ENCODE measurements around the gene CD302.
"Not testable (repeated sequence)": the region's sequence is repeated elsewhere in the genome, so short reads cannot be mapped to it uniquely, and the experiment has no call there.

The CD302 gene

DNA sequence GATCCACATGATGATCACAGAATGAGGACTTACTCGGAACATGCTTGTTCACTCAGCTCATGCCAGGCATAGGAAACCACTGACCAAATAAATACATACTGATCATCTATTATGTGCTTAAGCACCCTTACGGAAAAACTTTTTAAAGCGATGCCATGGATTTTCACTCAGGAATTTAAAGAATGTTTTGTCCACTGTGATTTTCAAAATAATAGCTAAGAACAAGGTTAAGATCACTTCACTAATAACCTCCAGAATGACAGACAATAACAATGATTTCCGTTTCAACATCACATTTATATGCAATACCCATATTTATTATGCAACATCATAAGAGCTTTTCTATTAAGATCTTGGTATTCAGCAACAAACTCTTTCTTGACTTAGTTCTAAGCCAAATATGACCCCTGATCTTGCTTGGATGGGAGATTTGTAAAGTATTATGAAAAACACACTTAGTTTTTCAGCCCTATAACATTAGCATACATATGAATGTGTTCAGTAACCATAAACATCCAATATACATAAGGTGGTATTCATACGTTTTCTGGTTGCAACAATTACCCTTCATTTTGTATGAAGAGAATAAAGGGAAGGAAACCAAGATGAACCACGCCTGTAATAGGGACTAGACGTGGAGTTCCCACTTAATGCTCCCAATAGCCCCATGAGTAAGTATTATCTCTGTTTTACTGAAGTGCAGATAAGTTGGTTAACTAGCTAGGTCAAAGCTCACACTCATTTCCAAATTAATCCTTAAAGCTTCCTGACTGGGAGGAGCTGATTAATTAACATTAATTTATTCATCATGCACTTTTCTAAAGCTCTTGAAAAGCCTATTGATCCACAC is 1.9 kb downstream of the CD302 start:
- H3K4me3 ChIP-seq (ENCODE audit: low read length), result no peak overlapping the region
- no peak for DNase-seq (ENCODE audit: low read depth)
- TF ChIP-seq, protein P1, sequence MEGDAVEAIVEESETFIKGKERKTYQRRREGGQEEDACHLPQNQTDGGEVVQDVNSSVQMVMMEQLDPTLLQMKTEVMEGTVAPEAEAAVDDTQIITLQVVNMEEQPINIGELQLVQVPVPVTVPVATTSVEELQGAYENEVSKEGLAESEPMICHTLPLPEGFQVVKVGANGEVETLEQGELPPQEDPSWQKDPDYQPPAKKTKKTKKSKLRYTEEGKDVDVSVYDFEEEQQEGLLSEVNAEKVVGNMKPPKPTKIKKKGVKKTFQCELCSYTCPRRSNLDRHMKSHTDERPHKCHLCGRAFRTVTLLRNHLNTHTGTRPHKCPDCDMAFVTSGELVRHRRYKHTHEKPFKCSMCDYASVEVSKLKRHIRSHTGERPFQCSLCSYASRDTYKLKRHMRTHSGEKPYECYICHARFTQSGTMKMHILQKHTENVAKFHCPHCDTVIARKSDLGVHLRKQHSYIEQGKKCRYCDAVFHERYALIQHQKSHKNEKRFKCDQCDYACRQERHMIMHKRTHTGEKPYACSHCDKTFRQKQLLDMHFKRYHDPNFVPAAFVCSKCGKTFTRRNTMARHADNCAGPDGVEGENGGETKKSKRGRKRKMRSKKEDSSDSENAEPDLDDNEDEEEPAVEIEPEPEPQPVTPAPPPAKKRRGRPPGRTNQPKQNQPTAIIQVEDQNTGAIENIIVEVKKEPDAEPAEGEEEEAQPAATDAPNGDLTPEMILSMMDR (IDR thresholded peaks at IDR 0.05; ENCODE audit: insufficient read depth, low read depth, low read length, missing control alignments), result no peak

DNA sequence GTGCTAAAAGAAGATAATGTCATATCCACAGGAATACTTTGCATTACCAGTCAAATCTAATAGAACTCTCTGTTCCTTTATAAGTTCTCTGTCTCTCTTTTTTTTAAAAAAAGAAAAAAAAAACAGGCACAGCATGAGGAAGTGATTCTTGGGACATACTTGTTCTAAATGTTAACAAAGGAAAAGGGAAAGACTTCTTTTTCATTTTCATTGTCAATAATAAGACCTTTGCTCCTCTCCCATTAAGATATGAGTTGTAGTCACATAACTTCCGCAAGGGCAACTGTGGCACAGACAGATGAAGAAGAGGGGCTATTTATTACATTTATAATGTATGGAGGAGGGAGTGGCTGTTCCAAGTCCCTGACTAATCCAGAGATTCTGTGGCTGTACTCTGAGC is 4.7 kb downstream of the CD302 start:
- TF ChIP-seq, protein P1 (IDR thresholded peaks at IDR 0.05; ENCODE audit: insufficient read depth, low read depth, low read length, missing control alignments), result no peak
- no peak for DNase-seq (ENCODE audit: low read depth)
- no peak overlapping the region for H3K4me3 ChIP-seq (ENCODE audit: low read length)

DNA sequence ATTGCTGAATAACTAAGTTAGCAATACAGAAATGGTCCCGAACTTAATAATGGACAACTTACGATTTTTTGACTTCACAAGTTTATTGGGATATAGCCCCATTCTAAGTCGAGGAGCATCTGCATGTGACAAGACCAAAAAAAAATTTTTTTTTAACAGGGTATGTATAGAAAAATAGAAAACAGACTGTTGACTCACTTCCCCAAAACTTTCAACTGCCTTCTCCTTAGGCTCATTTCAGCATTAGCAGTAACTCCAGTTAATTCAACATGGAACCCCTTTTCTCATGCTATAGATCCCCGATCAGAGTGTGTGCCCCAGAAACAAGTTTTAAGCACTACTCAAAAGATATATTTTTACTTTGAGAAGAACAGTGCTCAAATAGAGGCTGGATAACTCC is 5.4 kb downstream of the CD302 start:
- TF ChIP-seq, protein P1 (IDR thresholded peaks at IDR 0.05; ENCODE audit: insufficient read depth, low read depth, low read length, missing control alignments), result no peak
- DNase-seq (ENCODE audit: low read depth), result no peak
- no peak overlapping the region for H3K4me3 ChIP-seq (ENCODE audit: low read length)

DNA sequence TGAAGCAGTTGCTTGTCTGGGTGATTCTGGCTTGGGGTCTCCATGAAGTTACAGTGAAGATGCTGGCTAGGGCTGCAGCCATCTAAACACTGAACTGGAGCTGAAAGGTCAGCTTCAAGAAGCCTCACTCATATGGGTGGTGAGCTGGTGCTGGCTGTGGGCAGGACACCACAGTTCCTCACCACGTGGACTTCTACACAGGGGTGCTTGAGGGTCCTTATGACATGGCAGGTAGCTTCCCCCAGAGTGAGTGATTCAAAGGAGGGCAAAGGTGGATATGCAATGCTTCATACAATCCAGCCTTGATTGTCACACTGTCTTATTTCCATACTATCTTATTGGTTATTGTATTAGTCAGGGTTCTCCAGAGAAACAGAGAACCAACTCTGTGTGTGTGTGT is 6.0 kb downstream of the CD302 start:
- TF ChIP-seq, protein P1 (IDR thresholded peaks at IDR 0.05; ENCODE audit: insufficient read depth, low read depth, low read length, missing control alignments), result no peak
- DNase-seq (ENCODE audit: low read depth), result no peak

DNA sequence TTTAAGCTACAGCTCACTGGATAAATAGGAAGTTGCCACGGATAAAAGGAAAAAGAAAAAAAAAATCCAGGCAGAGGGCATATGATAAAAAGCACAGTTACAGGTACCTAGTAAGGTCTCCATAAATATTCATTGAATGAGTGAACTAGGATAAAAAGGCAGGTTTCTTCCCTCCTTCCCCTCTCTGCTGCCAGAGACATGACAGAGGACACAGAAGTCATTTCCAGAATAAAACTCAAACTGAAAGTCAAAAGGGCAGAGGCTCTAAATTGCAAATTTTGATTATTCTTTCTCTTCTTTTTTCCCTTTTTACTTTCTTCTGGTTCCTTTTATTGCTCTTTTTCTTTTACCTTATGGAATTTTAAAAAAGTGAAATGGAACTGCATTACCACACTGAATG is 7.7 kb downstream of the CD302 start:
- H3K4me3 ChIP-seq (ENCODE audit: low read length), result no peak overlapping the region
- DNase-seq (ENCODE audit: low read depth), result no peak
- TF ChIP-seq, protein P1 (IDR thresholded peaks at IDR 0.05; ENCODE audit: insufficient read depth, low read depth, low read length, missing control alignments), result no peak

More for the DNA sequence above, 6.0 kb downstream of the CD302 start:
- no peak overlapping the region for H3K4me3 ChIP-seq (ENCODE audit: low read length)

DNA sequence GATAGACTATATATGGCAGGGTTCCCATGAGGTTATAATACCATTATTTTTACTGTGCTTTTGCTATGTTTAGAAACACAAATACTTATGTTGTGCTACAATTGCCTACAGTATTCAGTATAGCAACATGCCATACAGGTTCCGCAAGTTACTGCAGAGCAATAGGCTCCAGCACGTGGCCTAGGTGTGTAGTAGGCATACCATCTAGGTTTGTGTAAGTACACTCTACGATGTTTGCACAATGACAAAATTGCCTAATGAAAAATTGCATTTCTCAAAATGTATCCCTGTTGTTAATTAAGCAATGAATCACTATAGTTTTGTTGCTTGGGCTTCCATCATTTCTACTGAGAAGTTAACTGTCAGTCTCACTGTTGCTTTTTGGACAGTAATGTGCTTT is 9.8 kb downstream of the CD302 start:
- H3K4me3 ChIP-seq (ENCODE audit: low read length), result no peak overlapping the region
- TF ChIP-seq, protein P1 (IDR thresholded peaks at IDR 0.05; ENCODE audit: insufficient read depth, low read depth, low read length, missing control alignments), result no peak
- DNase-seq (ENCODE audit: low read depth), result peak; percentile 95

DNA sequence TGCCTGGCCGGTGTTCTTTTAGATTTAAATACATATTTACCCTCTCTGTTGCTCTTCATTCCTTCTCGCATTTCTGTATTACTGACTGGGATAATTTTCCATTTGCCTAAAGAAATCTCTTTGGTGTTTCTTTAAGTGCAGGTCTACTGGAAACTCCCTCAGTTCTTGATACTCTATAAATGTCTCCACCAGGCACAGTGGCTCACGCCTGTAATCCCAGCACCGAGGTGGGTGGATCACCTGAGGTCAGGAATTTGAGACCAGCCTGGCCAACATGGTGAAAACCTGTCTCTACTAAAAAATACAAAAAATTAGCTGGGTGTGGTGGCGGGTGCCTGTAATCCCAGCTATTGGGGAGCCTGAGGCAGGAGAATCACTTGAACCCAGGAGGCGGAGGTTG is 10.4 kb downstream of the CD302 start:
- not testable (repeated sequence) for DNase-seq (ENCODE audit: low read depth); H3K4me3 ChIP-seq (ENCODE audit: low read length)
